Endothelial cell of umbilical vein (primary cell): ENCODE data around the gene RNFT2. TPM values are rescaled to one million over a fixed set of nuclear protein-coding genes. Genes with fewer than 3 reads are reported as not detected.

Experiments used
- BruUV-seq: library from RNA; stranded (reverse); fragments of 400-500 nt; replicated peaks from 2 replicates; lab custom pipeline; 2021; lab: Mats Ljungman, UMichigan
- CTCF ChIA-PET: fragments of 300-600, 350-600 bp; sonication (Branson Sonifier 250); formaldehyde crosslinking; loops from one replicate; lab custom pipeline; 2021; ENCODE audit warnings: antibody characterized with exemption, inconsistent platforms; lab: Charles Lee
- POLR2A ChIA-PET: fragments of 300-600, 350-600 bp; sonication (Branson Sonifier 250); formaldehyde crosslinking; loops from one replicate; lab custom pipeline; 2021; ENCODE audit warnings: antibody characterized with exemption, inconsistent platforms; lab: Charles Lee
- DNase-seq: peaks from one replicate; pipeline ENCODE4 v3.0.0-alpha.2; 2011; ENCODE audit warnings: low read depth, low spot score
- FAIRE-seq: peaks from 2 replicates; lab custom pipeline; 2011; peaks lifted over from hg19 to GRCh38; lab: Jason Lieb, UNC
- H2AFZ ChIP-seq: 2 replicates; pipeline ENCODE4 v1.6.0; 2012; ENCODE audit warnings: low read depth, low read length, control low read depth, inconsistent platforms
- H3K27ac ChIP-seq: 2 replicates; pipeline ENCODE4 v1.5.1; 2011; ENCODE audit warnings: low read depth, mild to moderate bottlenecking, control low read depth, low read length, moderate library complexity; ENCODE audit not compliant: insufficient read depth
- H3K27me3 ChIP-seq, 2 experiments: 2 replicates each; pipeline versions ENCODE4 v1.6.0 to v1.6.1; 2011; ENCODE audit warnings: low read length in 2 of 2, mixed read lengths in 1 of 2; ENCODE audit not compliant: control insufficient read depth in 2 of 2, insufficient read depth in 2 of 2
- H3K36me3 ChIP-seq, 2 experiments: 2 replicates in 1 of 2; 3 replicates in 1 of 2; pipeline ENCODE4 v1.5.1; 2011; ENCODE audit warnings: low read length in 2 of 2, mild to moderate bottlenecking in 1 of 2, moderate library complexity in 1 of 2; ENCODE audit not compliant: control insufficient read depth in 2 of 2, insufficient read depth in 2 of 2; ENCODE audit errors: extremely low read depth in 1 of 2
- H3K4me1 ChIP-seq: 3 replicates; pipeline ENCODE4 v1.5.1; 2011; ENCODE audit warnings: mild to moderate bottlenecking, low read length; ENCODE audit not compliant: control insufficient read depth, insufficient read depth; ENCODE audit errors: extremely low read depth
- H3K4me2 ChIP-seq: 2 replicates; pipeline ENCODE4 v1.6.1; 2011; ENCODE audit warnings: low read length, control low read depth, mixed read lengths; ENCODE audit not compliant: insufficient read depth
- H3K4me3 ChIP-seq, 3 experiments: fragments of 200-600 bp in 1 of 3; sonication (generic), shearing (Covaris generic) in 1 of 3; replicated peaks in 1 of 3; 2 replicates each; pipeline ENCODE4 v1.5.1; 2011 to 2016; ENCODE audit warnings: control low read depth in 3 of 3, low read length in 3 of 3, mild to moderate bottlenecking in 2 of 3, inconsistent platforms in 1 of 3, low read depth in 1 of 3, moderate library complexity in 1 of 3; ENCODE audit not compliant: insufficient read depth in 1 of 3
- H3K79me2 ChIP-seq: 2 replicates; pipeline ENCODE4 v1.6.0; 2012; ENCODE audit warnings: low read length, inconsistent platforms; ENCODE audit not compliant: control insufficient read depth, insufficient read depth
- H3K9ac ChIP-seq: replicated peaks from 2 replicates; pipeline ENCODE3; 2011; ENCODE audit warnings: low read length, control low read depth; ENCODE audit not compliant: insufficient read depth; ENCODE audit errors: extremely low read depth
- H3K9me1 ChIP-seq: replicated peaks from 3 replicates; pipeline ENCODE4 v1.6.0; 2011; ENCODE audit warnings: mild to moderate bottlenecking, low read length; ENCODE audit not compliant: control insufficient read depth, insufficient read depth; ENCODE audit errors: extremely low read depth
- H3K9me3 ChIP-seq: replicated peaks from 2 replicates; pipeline ENCODE4 v1.5.1; 2012; ENCODE audit warnings: low read length, inconsistent platforms; ENCODE audit not compliant: control insufficient read depth, insufficient read depth
- H4K20me1 ChIP-seq: replicated peaks from 2 replicates; pipeline ENCODE3; 2011; ENCODE audit warnings: mild to moderate bottlenecking, low read length; ENCODE audit not compliant: control insufficient read depth, insufficient read depth; ENCODE audit errors: extremely low read depth
- EZH2 ChIP-seq: IDR thresholded peaks from 2 replicates; pipeline ENCODE4 v1.6.1; 2012; ENCODE audit warnings: borderline replicate concordance, low read depth, mild to moderate bottlenecking, moderate library complexity, low read length, inconsistent platforms; ENCODE audit not compliant: severe bottlenecking
- FOS ChIP-seq: IDR thresholded peaks from 2 replicates; pipeline ENCODE4 v1.6.1; 2011; ENCODE audit warnings: mild to moderate bottlenecking, low read length, moderate library complexity, borderline replicate concordance; ENCODE audit not compliant: insufficient read depth
- GATA2 ChIP-seq: IDR thresholded peaks from 2 replicates; pipeline ENCODE4 v1.7.0; 2011; ENCODE audit warnings: low read depth, mild to moderate bottlenecking, moderate library complexity, mixed read lengths, low read length; ENCODE audit not compliant: insufficient read length, insufficient read depth
- JUN ChIP-seq: IDR thresholded peaks from 2 replicates; pipeline ENCODE4 v1.6.1; 2011; ENCODE audit warnings: borderline replicate concordance, low read depth; ENCODE audit not compliant: insufficient read length, insufficient read depth
- MYC ChIP-seq: IDR thresholded peaks from one replicate; pipeline ENCODE4 v1.6.1; 2011; ENCODE audit warnings: mild to moderate bottlenecking, low read depth, low read length
- POLR2A ChIP-seq: IDR thresholded peaks from 2 replicates; pipeline ENCODE4 v1.6.1; 2012; ENCODE audit warnings: low read depth, mild to moderate bottlenecking, control low read depth, low read length
- POLR2AphosphoS5 ChIP-seq: IDR thresholded peaks from 2 replicates; pipeline ENCODE4 v1.6.1; 2012; ENCODE audit warnings: low read depth, mild to moderate bottlenecking, control low read depth, low read length, moderate library complexity; ENCODE audit not compliant: insufficient read depth
- dilution Hi-C: fragments of 300-500 bp; cut with MboI; formaldehyde crosslinking; loops from one replicate; pipeline ENCODE4 v1.15.0; 2019; ENCODE audit warnings: low sequenced_read_pairs; ENCODE audit not compliant: extremely low pct_ligation_motif_present
- intact Hi-C: fragments of 100-400 bp; cut with micrococcal nuclease; formaldehyde crosslinking; loops from one replicate; pipeline ENCODE4 v1.10.0; 2022
- polyA plus RNA-seq, 4 experiments: library from polyadenylated mRNA; depleted of rRNA in 3 of 4; stranded (reverse) in 3 of 4; unstranded in 1 of 4; fragments of >200 nt; gene quantifications; 2 replicates each; pipeline versions ENCODE4 v1.2.1 to v1.2.3, GENCODE V29; 2011 to 2012; ENCODE audit warnings: missing spikeins in 1 of 4
- total RNA-seq: library from RNA; stranded (reverse); gene quantifications from 2 replicates; pipeline ENCODE4 v1.2.3, GENCODE V29; 2021
- TF ChIP-seq, protein P1 (sequence below): IDR thresholded peaks from 2 replicates; pipeline ENCODE4 v1.6.1; 2011; ENCODE audit not compliant: insufficient read depth, insufficient read length
- TF ChIP-seq, protein P2 (sequence below), 2 donors: IDR thresholded peaks; 1 replicate in 1 of 2; 2 replicates in 1 of 2; pipeline ENCODE4 v1.5.1; 2011; ENCODE audit warnings: low read length in 2 of 2, mild to moderate bottlenecking in 2 of 2, moderate library complexity in 2 of 2, control low read depth in 1 of 2, inconsistent platforms in 1 of 2, low read depth in 1 of 2; ENCODE audit not compliant: insufficient read depth in 1 of 2; ENCODE audit errors: extremely low read depth in 1 of 2

RNFT2 gene
- total and polyA plus RNA-seq, 2 donors (not counting 3 experiments of a cell fraction or from before 2014, with no cell fraction given), result 1.4 to 6.6 TPM

DNA sequence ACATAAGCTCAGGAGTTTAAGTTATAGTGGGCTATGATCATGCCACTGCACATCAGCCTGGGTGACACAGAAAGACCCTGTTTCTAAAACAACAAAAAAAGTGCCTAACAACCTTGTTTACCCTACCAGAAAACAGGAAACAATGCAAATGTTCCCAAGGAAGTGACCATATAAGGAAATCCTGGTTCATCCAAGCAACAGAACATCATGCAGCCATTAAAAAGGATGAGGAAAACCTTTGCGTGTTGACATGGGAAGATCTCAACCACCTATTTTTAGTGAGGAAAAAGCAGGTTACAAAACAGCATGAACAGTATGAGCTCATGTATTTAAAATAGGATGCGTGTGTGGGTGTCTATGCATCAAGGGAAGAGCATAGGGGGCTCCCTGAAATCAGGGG lies 129.4 kb downstream of the RNFT2 start:
- no peak overlapping the region for H3K4me2 ChIP-seq
- no peaks in the 10 kb centered on the region for H3K27me3 ChIP-seq
- H2AFZ ChIP-seq, result no peak overlapping the region
- H3K36me3 ChIP-seq, result no peaks in the 10 kb centered on the region
- ChIA-PET CTCF (no interaction called here), POLR2A (no interaction called here)
- H4K20me1 ChIP-seq, result no peaks in the 10 kb centered on the region
- H3K9me1 ChIP-seq, result no peaks in the 10 kb centered on the region
- H3K9ac ChIP-seq, result no peak overlapping the region
- no peak overlapping the region for H3K27ac ChIP-seq
- H3K4me3 ChIP-seq, result no peak overlapping the region
- no peaks in the 10 kb centered on the region for H3K79me2 ChIP-seq
- intact Hi-C loops, result no loop called here
- BruUV-seq, result no TSS peak
- no peak for DNase-seq
- TF ChIP-seq GATA2, result no peak
- TF ChIP-seq EZH2, result no peak
- TF ChIP-seq, protein P1, sequence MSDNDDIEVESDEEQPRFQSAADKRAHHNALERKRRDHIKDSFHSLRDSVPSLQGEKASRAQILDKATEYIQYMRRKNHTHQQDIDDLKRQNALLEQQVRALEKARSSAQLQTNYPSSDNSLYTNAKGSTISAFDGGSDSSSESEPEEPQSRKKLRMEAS, result no peak
- no peak for TF ChIP-seq POLR2AphosphoS5
- no peak for TF ChIP-seq MYC
- no peak for TF ChIP-seq JUN
- TF ChIP-seq POLR2A, result no peak
- TF ChIP-seq FOS, result no peak
- TF ChIP-seq, protein P2, sequence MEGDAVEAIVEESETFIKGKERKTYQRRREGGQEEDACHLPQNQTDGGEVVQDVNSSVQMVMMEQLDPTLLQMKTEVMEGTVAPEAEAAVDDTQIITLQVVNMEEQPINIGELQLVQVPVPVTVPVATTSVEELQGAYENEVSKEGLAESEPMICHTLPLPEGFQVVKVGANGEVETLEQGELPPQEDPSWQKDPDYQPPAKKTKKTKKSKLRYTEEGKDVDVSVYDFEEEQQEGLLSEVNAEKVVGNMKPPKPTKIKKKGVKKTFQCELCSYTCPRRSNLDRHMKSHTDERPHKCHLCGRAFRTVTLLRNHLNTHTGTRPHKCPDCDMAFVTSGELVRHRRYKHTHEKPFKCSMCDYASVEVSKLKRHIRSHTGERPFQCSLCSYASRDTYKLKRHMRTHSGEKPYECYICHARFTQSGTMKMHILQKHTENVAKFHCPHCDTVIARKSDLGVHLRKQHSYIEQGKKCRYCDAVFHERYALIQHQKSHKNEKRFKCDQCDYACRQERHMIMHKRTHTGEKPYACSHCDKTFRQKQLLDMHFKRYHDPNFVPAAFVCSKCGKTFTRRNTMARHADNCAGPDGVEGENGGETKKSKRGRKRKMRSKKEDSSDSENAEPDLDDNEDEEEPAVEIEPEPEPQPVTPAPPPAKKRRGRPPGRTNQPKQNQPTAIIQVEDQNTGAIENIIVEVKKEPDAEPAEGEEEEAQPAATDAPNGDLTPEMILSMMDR (IDR thresholded peaks at IDR 0.05; ENCODE audit: extremely low read depth in 1 of 2, insufficient read depth in 1 of 2, low read depth in 1 of 2, low read length in 2 of 2), result no peak
- no peaks in the 10 kb centered on the region for H3K4me1 ChIP-seq
- H3K9me3 ChIP-seq, result no peaks in the 10 kb centered on the region
- dilution Hi-C loops, result no loop called here
- FAIRE-seq, result no peak
